Pancreas (tissue), 10 donors: ENCODE data around the gene NPLOC4. TPM values are rescaled to one million over a fixed set of nuclear protein-coding genes. Genes with fewer than 3 reads are reported as not detected.

Experiments used
- ATAC-seq, 4 donors: fragments of 200-7000 bp; cut with Tn5 transposase; one replicate each; pipeline versions ENCODE4 v1.8.0 to v1.9.1; 2020; ENCODE audit warnings: mild to moderate bottlenecking in 4 of 4, moderate library complexity in 4 of 4
- DNase-seq, 6 donors: peaks; one replicate each; pipeline ENCODE4 v3.0.0-alpha.2; 2020
- FAIRE-seq: peaks from 2 replicates; lab custom pipeline; 2012; peaks lifted over from hg19 to GRCh38; lab: Jason Lieb, UNC
- H3K27ac ChIP-seq, 4 donors: fragments of 200-600 bp; sonication (generic); 1 replicate in 3 of 4; 2 replicates in 1 of 4; pipeline versions ENCODE4 v1.5.0 to v1.8.0; 2020
- H3K27me3 ChIP-seq, 4 donors: fragments of 200-600 bp; one replicate each; pipeline ENCODE4 v1.8.0; 2021
- H3K36me3 ChIP-seq, 3 donors: fragments of 200-600 bp; sonication (generic) in 1 of 3; one replicate each; pipeline versions ENCODE4 v1.5.0 to v1.8.0; 2020 to 2021
- H3K4me1 ChIP-seq, 3 donors: fragments of 200-600 bp; one replicate each; pipeline ENCODE4 v1.8.0; 2021
- H3K4me3 ChIP-seq, 4 donors: fragments of 200-600 bp; sonication (generic) in 2 of 4; one replicate each; pipeline versions ENCODE4 v1.5.0 to v1.8.0; 2020 to 2021
- H3K9me3 ChIP-seq, 4 donors: fragments of 200-600 bp; one replicate each; pipeline ENCODE4 v1.8.0; 2021
- CTCF ChIP-seq, 4 donors: fragments of 200-600 bp; sonication (generic) in 3 of 4; IDR thresholded peaks; one replicate each; pipeline versions ENCODE4 v1.5.0 to v1.8.0; 2021; ENCODE audit warnings: antibody characterized with exemption in 4 of 4
- WGBS, 2 donors: extraction: QIAGEN DNeasy Blood & Tissue Kit; methylation state at CpG; one replicate each; pipeline ENCODE4 v1.1.7; 2013; 5-methylcytosine and 5-hydroxymethylcytosine counted together
- intact Hi-C, 3 donors: fragments of 100-400 bp; cut with DNase I; formaldehyde crosslinking; loops; one replicate each; pipeline versions ENCODE4 v1.11.1 to v1.14.2; 2022
- polyA plus RNA-seq, 2 donors: library from polyadenylated mRNA; stranded (reverse); fragments of 200-250 nt; gene quantifications; one replicate each; pipeline ENCODE4 v1.2.3, GENCODE V29; 2013
- total RNA-seq, 6 donors: library from RNA; stranded (reverse); fragmentation: NEBNext Ultra II Directional in 4 of 6; extraction: Animal tissue kit (Norgen Biotek cat#: 25700) in 4 of 6; gene quantifications; one replicate each; pipeline versions ENCODE4 v1.2.1 to v1.2.4, GENCODE V29; 2021 to 2023
- donor health status: healthy with polysubstance abuse.
- donor health status: DM: no; HTN: no; CAD: no; lungs with moderate emphysema.
- donor health status: DM: no; HTN: no; CAD: no.
- donor health status: control.
- donor health status: control.
- donor health status: Bipolar disorder and iron deficiency.
- donor health status: DM: yes; HTN: yes; CAD: no.
- donor health status: DM: no; HTN: no; CAD: no.
- donor health status: DM: no; HTN: no; CAD: no.
- donor health status: DM: yes; HTN: yes; CAD: no.

NPLOC4 gene
- total and polyA plus RNA-seq, 8 donors, result 32.5 to 54.8 (median 35.3) TPM

- WGBS, 2 donors, result 61 to 66% methylated on average over 10 of the region's 10 CpGs
- Histone ChIP-seq H3K4me1 (no peaks in the 10 kb centered on the region), H3K9me3 (no peaks in the 10 kb centered on the region), H3K27ac (no peak overlapping the region), H3K27me3 (peaks cover 0 to 12% (median 3%) of the 10 kb centered on the region in 4 donors), H3K4me3 (no peak overlapping the region), H3K36me3 (no peaks in the 10 kb centered on the region)
- DNase-seq, result peak in 2 of 6 donors; percentile 59 to 75
- no peak for TF ChIP-seq CTCF (IDR thresholded peaks at IDR 0.05)
- no peak for FAIRE-seq
- intact Hi-C loops, result no loop called here
- peak in 3 of 4 donors; percentile 54 to 67 (median 61) for ATAC-seq
Measured at GRCh38 chr17:81651692-81652091, 14.8 kb upstream of the NPLOC4 start.

GRCh38 chr17:81650951-81651350 is 14.0 kb upstream of the NPLOC4 start:
- TF ChIP-seq CTCF (IDR thresholded peaks at IDR 0.05), result no peak
- DNase-seq (no peak), ATAC-seq (no peak), FAIRE-seq (no peak)
- Histone ChIP-seq H3K4me1 (no peaks in the 10 kb centered on the region), H3K9me3 (no peaks in the 10 kb centered on the region), H3K27ac (no peak overlapping the region), H3K4me3 (no peak overlapping the region), H3K36me3 (no peaks in the 10 kb centered on the region), H3K27me3 (peaks cover 0 to 12% (median 3%) of the 10 kb centered on the region in 4 donors)
- intact Hi-C loops, result no loop called here
- 61 to 84% methylated on average over 9 of the region's 9 CpGs for whole genome bisulfite sequencing, 2 donors

GRCh38 chr17:81648707-81649085 is 11.8 kb upstream of the NPLOC4 start:
- H3K9me3 ChIP-seq, result no peaks in the 10 kb centered on the region
- intact Hi-C loops, result no loop called here

GRCh38 chr17:81648013-81648706 is 11.2 kb upstream of the NPLOC4 start:
- FAIRE-seq (no peak), DNase-seq (no peak), ATAC-seq (peak in 2 of 4 donors; percentile 16 to 29)
- Histone ChIP-seq H3K36me3 (no peaks in the 10 kb centered on the region), H3K27ac (no peak overlapping the region), H3K4me1 (no peaks in the 10 kb centered on the region), H3K4me3 (no peak overlapping the region), H3K9me3 (no peaks in the 10 kb centered on the region), H3K27me3 (peaks cover 0 to 12% (median 3%) of the 10 kb centered on the region in 4 donors)
- WGBS, 2 donors, result 6% methylated on average over 44 to 78 of the region's 78 CpGs
- TF ChIP-seq CTCF (IDR thresholded peaks at IDR 0.05), result no peak
- intact Hi-C loops, result no loop called here

More at GRCh38 chr17:81648707-81649085, 11.8 kb upstream of the NPLOC4 start:
- DNase-seq (no peak), ATAC-seq (no peak), FAIRE-seq (no peak)
- Histone ChIP-seq H3K4me3 (no peak overlapping the region), H3K27me3 (peaks cover 0 to 12% (median 3%) of the 10 kb centered on the region in 4 donors), H3K27ac (no peak overlapping the region), H3K36me3 (no peaks in the 10 kb centered on the region), H3K4me1 (no peaks in the 10 kb centered on the region)
- no peak for TF ChIP-seq CTCF (IDR thresholded peaks at IDR 0.05)
- WGBS, 2 donors, result 54 to 61% methylated on average over 14 of the region's 14 CpGs

- intact Hi-C loops, result no loop called here
- no peaks in the 10 kb centered on the region for H3K36me3 ChIP-seq
- peaks cover 0 to 12% (median 3%) of the 10 kb centered on the region in 4 donors for H3K27me3 ChIP-seq
- no peak for DNase-seq
- ATAC-seq, result peak in 1 of 4 donors; percentile 9
- FAIRE-seq, result no peak
- H3K4me3 ChIP-seq, result no peak overlapping the region
- H3K9me3 ChIP-seq, result no peaks in the 10 kb centered on the region
- H3K27ac ChIP-seq, result no peak overlapping the region
- H3K4me1 ChIP-seq, result no peaks in the 10 kb centered on the region
- TF ChIP-seq CTCF (IDR thresholded peaks at IDR 0.05), result no peak
- 18 to 20% methylated on average over 21 of the region's 21 CpGs for WGBS, 2 donors
Measured at GRCh38 chr17:81647640-81648012, 10.7 kb upstream of the NPLOC4 start.
